ENCODE results near the gene FOXA3. TPM values are rescaled to one million over a fixed set of nuclear protein-coding genes. Genes with fewer than 3 reads are reported as not detected.

Gene FOXA3
- total and polyA plus RNA-seq, 10 of the 15 experiments (the other 5 are each of a cell fraction or from before 2014, with no cell fraction given) = 0.04 to 0.83 (median 0.11) TPM; not detected in 5

GRCh38 chr19:45817725-45818301 lies 46.3 kb upstream of the FOXA3 start:
- TF ChIP-seq POLR2A (IDR thresholded peaks at IDR 0.05; ENCODE audit: low read depth, low read length) (peak; percentile 63; the same call in 1 of the 2 replicates), BACH1 (IDR thresholded peaks at IDR 0.05; ENCODE audit: borderline replicate concordance) (no peak), PAX5 (IDR thresholded peaks at IDR 0.05; ENCODE audit: borderline replicate concordance, low read depth, low read length) (peak; percentile 58; the same call in 1 of the 2 replicates)
- WGBS (ENCODE audit: insufficient coverage, insufficient replicate concordance, low lambda C conversion rate, missing lambda C conversion rate) = 73% methylated on average over 19 of the region's 19 CpGs
- Histone ChIP-seq H3K4me2 (ENCODE audit: control insufficient read depth, insufficient read depth) (no peak overlapping the region), H3K79me2 (ENCODE audit: control insufficient read depth, insufficient read depth, low read length) (no peaks in the 10 kb centered on the region), H3K27ac (ENCODE audit: control insufficient read depth, insufficient read depth) (no peak overlapping the region), H3K4me1 (ENCODE audit: control insufficient read depth, insufficient read depth, low read length) (no peaks in the 10 kb centered on the region), H4K20me1 (ENCODE audit: control insufficient read depth, insufficient read depth) (no peaks in the 10 kb centered on the region), H3K27me3 (replicated peaks in 1 of 2; ENCODE audit: control insufficient read depth in 2 of 2, insufficient read depth in 2 of 2, low read length in 1 of 2) (no peaks in the 10 kb centered on the region), H2AFZ (ENCODE audit: control insufficient read depth, low read depth, low read length) (no peak overlapping the region), H3K9ac (ENCODE audit: control insufficient read depth, insufficient read depth, low read length) (no peak overlapping the region), H3K9me3 (replicated peaks; ENCODE audit: control insufficient read depth, insufficient read depth, low read length) (no peaks in the 10 kb centered on the region), H3K4me3 (no peak overlapping the region), H3K36me3 (ENCODE audit: control insufficient read depth in 2 of 2, insufficient read depth in 2 of 2, low read length in 1 of 2) (peaks cover 5 to 9% of the 10 kb centered on the region in 2 experiments)
- ChIA-PET SMC1A (ENCODE audit: uncharacterized antibody, unreplicated experiment) (interaction anchor here (1.1 to 1.8 kb wide), 3 partner anchors 18 to 199 kb away, joined by 4 to 9 read pairs (median 5); no protein-coding TSS in a partner anchor), CTCF (interaction anchor here (0.7 to 2.4 kb wide), 17 partner anchors 12 to 199 kb away, joined by 3 to 28 read pairs (median 6); partner anchors contain the start of genes FOXA3, MEIOSIN, MYPOP and QPCTL), POLR2A (interaction anchor here (0.5 to 1.9 kb wide), 3 partner anchors 30 to 64 kb away, joined by 3 to 8 read pairs (median 4); no protein-coding TSS in a partner anchor), RAD21 (ENCODE audit: unreplicated experiment) (interaction anchor here (1.1 to 1.9 kb wide), 6 partner anchors 46 to 177 kb away, joined by 3 to 14 read pairs (median 9); partner anchors contain the start of genes CCDC61, FOXA3, MYPOP and SIX5)
- FAIRE-seq = no peak
- ATAC-seq = peak; percentile 15
- intact Hi-C loops (cut with micrococcal nuclease; ENCODE audit: unreplicated experiment) = loop anchor here (1.0 to 10.0 kb wide), 3 partner anchors 65 to 177 kb away; partner anchors contain the start of genes CCDC61 and MYPOP
- in situ Hi-C loops (cut with MboI) = no loop called here
- DNase-seq (ENCODE audit: low read depth, low spot score) = no peak
- no TSS peak for BruUV-seq (replicated peaks)

GRCh38 chr19:45819769-45820168 lies 44.4 kb upstream of the FOXA3 start:
- Histone ChIP-seq H3K4me1 (ENCODE audit: control insufficient read depth, insufficient read depth, low read length) (no peaks in the 10 kb centered on the region), H2AFZ (ENCODE audit: control insufficient read depth, low read depth, low read length) (no peak overlapping the region), H3K9me3 (replicated peaks; ENCODE audit: control insufficient read depth, insufficient read depth, low read length) (no peaks in the 10 kb centered on the region), H3K9ac (ENCODE audit: control insufficient read depth, insufficient read depth, low read length) (no peak overlapping the region), H3K27me3 (replicated peaks in 1 of 2; ENCODE audit: control insufficient read depth in 2 of 2, insufficient read depth in 2 of 2, low read length in 1 of 2) (no peaks in the 10 kb centered on the region), H3K27ac (ENCODE audit: control insufficient read depth, insufficient read depth) (no peak overlapping the region), H4K20me1 (ENCODE audit: control insufficient read depth, insufficient read depth) (no peaks in the 10 kb centered on the region), H3K4me2 (ENCODE audit: control insufficient read depth, insufficient read depth) (no peak overlapping the region), H3K36me3 (ENCODE audit: control insufficient read depth in 2 of 2, insufficient read depth in 2 of 2, low read length in 1 of 2) (peaks cover 9 to 20% of the 10 kb centered on the region in 2 experiments), H3K79me2 (ENCODE audit: control insufficient read depth, insufficient read depth, low read length) (no peaks in the 10 kb centered on the region), H3K4me3 (no peak overlapping the region)
- ChIA-PET CTCF (interaction anchor here (1.0 kb wide), 1 partner anchor 8 kb away, joined by 3 read pairs; no protein-coding TSS in a partner anchor), SMC1A (ENCODE audit: uncharacterized antibody, unreplicated experiment) (no interaction called here), RAD21 (ENCODE audit: unreplicated experiment) (no interaction called here), POLR2A (no interaction called here)
- intact Hi-C loops (cut with micrococcal nuclease; ENCODE audit: unreplicated experiment) = loop anchor here (5.0 to 10.0 kb wide), 2 partner anchors 83 to 175 kb away; partner anchors contain the start of genes CCDC61 and MYPOP
- ATAC-seq (no peak), DNase-seq (ENCODE audit: low read depth, low spot score) (no peak), FAIRE-seq (no peak)
- no TSS peak for BruUV-seq (replicated peaks)
- 80% methylated on average over 6 of the region's 6 CpGs for WGBS (ENCODE audit: insufficient coverage, insufficient replicate concordance, low lambda C conversion rate, missing lambda C conversion rate)
- in situ Hi-C loops (cut with MboI) = no loop called here
- no peak for TF ChIP-seq ZNF24 (IDR thresholded peaks at IDR 0.05)
- no peak for TF ChIP-seq MTA3 (IDR thresholded peaks at IDR 0.05; ENCODE audit: borderline replicate concordance, low read length)
- TF ChIP-seq CHD1 (IDR thresholded peaks at IDR 0.05; ENCODE audit: low read depth, low read length) = no peak
- TF ChIP-seq ZNF687 (IDR thresholded peaks at IDR 0.05) = no peak
- TF ChIP-seq POLR2A (IDR thresholded peaks at IDR 0.05; ENCODE audit: low read depth, low read length) = no peak
- no peak for TF ChIP-seq SMARCA5 (IDR thresholded peaks at IDR 0.05)
- no peak for TF ChIP-seq POLR2AphosphoS5 (IDR thresholded peaks at IDR 0.05; ENCODE audit: low read length)
- TF ChIP-seq KLF5 (IDR thresholded peaks at IDR 0.05; ENCODE audit: partially characterized antibody) = no peak
- TF ChIP-seq EGR1 (IDR thresholded peaks at IDR 0.05; ENCODE audit: borderline replicate concordance in 1 of 2, low read depth in 2 of 2, low read length in 2 of 2) = no peak
- no peak for TF ChIP-seq NFXL1 (IDR thresholded peaks at IDR 0.05; ENCODE audit: borderline replicate concordance)
- TF ChIP-seq POLR2AphosphoS2 (IDR thresholded peaks at IDR 0.05; ENCODE audit: low read depth, low read length) = no peak
- no peak for TF ChIP-seq SRF (IDR thresholded peaks at IDR 0.05; ENCODE audit: low read depth in 2 of 2, low read length in 2 of 2)

Measured in GM12878 (cell line).